ENCODE data around the gene TNFRSF21.
A peak's percentile ranks its signal among the peaks of the same experiment; 100 is the strongest.
"Not testable (repeated sequence)": the region's sequence is repeated elsewhere in the genome, so short reads cannot be mapped to it uniquely, and the experiment has no call there.

The TNFRSF21 gene

DNA sequence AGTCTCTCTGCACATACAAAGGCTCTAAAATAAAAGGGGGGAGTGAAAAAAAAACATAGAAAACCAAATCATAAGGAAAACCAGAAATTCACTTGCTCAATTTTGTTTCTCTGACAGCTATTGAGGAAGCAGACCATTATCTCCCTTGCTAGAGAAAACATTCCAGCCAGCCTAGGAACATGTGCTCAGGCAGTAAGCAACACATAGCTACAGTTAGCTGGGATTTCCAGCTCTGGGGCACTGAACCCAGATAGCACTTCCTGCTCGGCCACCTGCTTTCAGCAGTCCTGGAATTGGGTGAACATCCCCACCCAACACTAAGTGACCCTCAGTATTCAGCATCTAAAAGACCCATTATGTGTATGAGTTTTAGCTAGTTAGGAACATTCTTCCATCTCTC lies 61.3 kb downstream of the TNFRSF21 start:
- DNase-seq: no peak

DNA sequence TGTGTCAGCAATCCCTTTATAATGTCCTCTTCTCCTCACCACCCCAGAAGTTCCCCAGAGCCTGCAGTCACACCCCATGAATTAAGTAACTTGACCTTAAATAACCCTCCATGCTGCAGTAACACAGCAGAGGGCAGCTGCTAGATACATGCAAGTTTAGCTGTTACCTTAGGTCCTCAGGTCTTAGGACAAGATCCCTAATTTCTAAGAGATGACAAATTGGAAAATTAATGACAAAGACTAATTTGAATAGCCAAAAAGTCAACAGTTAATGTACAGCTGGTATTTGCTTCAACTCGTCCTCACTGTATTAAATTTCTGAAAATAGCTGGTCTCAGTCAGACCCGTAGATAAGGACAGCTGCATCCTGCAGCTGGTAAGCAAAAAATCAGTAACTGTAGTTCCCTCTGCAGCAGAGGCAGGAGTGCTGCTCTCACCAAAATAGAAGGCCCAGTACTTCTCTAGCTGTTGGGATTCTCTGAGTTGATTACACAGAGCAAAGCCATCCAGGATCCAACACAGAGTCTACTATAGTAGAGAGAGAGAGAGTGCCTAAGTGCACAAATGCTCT lies 62.4 kb downstream of the TNFRSF21 start:
- DNase-seq: peak; percentile 69 to 73 (median 73)

- no peak for DNase-seq
These were observed 63.2 kb downstream of the TNFRSF21 start for GRCh38 chr6:47246551-47246950.

- DNase-seq: peak; percentile 34 to 58 (median 42)
These were observed 63.8 kb downstream of the TNFRSF21 start for GRCh38 chr6:47245745-47246371.

DNA sequence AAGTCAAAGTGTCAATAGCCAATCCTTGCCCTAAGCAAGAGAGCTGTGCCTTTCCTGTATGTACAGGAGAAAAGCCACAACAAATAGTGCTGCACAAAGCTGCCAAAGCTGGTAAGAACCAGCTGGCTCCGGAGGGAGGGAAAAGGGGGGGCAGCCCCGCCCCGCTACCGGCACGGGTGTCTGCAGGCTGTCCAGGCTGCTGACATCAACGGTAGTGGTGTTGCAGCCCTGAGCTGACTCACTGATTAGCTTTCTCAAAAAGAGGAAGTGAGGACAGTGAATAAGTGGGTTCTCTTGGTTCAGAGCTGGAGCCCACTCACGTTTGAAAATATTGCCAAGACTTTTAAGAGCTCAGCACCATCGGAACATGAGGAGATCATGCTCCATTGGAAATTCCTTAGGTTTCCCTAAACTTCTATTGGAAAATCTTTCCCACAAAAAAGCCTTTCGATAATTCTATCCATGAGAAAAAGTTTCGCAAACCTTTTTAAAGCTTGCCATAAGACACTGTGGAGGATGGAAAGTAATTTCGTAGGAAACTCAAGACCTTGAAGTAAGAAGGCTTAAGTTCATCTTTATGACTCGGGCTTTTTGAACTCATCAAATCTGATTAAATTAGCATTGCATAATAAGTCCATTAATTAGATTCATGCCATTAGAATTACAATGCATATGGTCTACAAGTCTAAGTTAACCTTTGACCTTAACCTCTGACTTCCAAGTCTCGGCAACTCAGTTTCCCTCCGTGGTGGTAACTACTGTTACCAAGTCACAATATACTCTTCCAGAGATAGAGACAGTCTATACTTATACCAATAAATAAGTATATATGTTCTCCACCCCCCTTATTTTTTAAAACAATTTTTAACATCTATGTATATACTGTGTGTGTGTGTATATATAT lies 67.0 kb downstream of the TNFRSF21 start:
- DNase-seq: peak; percentile 93 to 96 (median 95)

DNA sequence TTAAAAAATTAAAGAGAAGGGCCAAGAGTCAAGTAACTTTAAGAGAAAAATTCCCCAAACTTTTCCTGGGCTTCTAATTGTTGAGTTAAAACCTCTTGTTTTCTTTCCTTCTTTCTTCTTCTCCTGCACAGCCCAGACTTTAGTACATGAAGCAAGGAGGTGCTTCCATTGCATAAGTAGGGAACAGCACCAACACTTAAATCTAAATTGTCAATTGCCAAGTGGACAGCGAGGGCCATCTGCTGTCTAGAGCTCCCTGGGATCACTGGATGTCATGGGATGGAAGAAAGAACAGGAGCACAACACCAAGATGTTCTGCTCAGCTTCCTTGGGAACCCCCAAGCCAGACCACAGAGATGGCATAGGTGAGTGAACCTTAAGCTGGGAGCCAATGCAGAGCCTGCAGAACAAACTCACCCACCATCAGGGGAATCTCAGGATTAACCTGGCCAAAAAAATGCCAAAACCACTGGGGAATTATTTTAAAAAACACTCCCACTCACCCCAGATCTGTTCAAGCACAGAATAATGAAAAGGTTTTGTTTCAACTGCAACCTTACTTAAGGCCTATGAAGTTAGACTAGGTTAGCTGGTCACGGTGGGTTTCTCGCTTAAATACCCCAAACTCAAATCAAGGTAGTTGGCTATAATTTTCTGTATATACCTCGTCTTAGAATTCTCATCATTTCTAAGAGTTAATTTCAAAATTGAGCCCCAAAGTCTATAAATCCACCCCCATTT lies 67.8 kb downstream of the TNFRSF21 start:
- DNase-seq: peak; percentile 14 to 28 (median 20)

- DNase-seq: no peak
These were observed 69.3 kb downstream of the TNFRSF21 start for GRCh38 chr6:47240277-47240890.

DNA sequence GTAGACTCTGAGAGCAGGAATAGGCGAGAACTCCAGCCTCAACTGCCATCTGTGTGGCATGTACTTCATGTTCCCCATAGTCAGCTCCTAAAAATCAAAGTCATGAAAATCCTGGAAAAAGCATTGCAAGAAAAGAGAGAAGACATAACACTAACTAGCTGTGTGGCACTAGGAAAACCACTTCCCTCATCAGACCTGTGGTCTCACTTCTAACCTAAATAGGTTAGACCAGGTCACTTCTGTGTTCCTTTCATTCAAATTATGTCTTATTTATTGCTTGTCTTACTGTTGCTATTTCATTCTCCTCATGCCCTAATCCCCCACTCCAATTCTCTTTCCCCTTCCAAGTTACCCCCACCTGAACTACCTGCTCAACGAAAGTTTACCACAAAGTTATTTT lies 70.2 kb downstream of the TNFRSF21 start:
- DNase-seq: no peak

DNA sequence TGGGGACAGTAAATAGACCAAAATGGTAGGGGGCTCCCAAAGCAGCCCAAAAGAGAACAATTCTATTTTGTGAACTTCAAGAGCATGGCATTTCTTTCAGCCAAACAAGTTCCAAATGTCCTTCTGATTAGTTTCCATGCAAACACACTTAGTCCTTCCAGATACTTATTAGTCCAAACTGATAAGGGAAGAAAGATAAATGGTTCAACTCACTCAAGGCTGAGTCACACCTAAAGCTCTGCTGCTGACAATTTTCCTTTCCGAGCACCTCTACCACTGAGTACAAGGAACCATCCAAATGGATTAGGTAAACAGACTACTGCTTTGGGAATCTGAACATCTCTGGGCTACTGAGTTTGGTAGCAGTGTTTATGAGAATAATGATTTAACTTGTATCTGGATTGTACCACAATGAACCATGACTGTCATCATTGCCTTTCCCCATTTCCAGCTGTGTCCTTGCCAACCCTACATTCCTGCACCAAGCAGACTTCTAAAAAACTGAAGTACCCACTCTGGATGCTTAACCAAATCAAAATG lies 71.2 kb downstream of the TNFRSF21 start:
- no peak for DNase-seq

GRCh38 chr6:47237196-47237595 lies 72.5 kb downstream of the TNFRSF21 start:
- peak in 2 of 3 donors; percentile 58 for DNase-seq

- DNase-seq: peak; percentile 52 to 62 (median 55)
These were observed 73.5 kb downstream of the TNFRSF21 start for GRCh38 chr6:47235964-47236760.

DNA sequence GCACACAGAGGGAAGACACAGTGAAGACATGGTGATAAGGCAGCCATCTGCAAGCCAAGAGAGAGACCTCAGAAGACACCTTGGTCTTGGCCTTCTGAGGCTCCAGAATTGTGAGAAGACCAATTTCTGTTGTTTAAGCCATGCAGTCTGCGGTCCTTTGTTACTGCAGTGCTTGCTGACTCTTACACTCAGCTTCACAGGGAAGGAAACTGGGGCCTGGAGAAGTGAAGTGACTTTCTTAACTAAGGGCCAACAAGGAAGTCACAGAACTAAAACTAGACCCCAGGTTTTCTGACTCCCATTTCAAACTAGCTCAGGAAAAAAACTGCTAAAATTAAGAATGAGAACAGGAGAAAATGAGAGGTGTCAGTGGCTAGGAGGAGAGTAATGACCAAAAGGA lies 74.3 kb downstream of the TNFRSF21 start:
- DNase-seq: peak in 2 of 3 donors; percentile 30 to 37

DNA sequence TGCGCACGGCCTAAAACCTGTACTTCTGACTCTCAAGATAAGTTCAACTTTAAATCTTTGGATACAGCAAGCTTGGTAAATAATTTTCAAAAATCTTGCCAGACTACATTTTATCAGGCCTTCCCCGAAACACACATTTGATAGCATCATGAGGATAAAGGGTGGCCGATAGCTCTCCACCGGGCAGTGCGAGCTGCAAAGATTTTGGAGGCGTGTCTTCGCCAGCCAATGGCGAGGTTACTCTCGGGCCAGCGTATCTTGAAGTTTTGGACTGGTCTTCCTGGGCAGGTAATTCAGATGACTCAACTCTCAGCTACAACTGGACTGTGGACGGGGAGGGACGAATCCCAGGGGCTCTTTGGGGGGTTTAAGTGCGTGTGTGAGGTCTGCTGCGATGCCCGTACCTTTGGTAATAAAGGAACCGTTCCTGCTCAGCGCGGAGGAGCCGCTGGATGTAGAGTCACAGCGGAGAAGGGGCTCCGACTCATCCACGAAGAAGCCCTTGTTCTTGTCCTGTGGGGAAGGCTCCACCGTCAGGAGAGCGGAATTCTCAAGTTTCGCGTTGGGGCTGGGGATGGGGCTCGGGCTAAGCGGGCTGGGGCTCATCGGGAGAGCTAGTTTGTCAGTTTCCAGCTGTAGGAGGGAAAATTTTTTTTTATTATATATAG lies 75.3 kb downstream of the TNFRSF21 start:
- DNase-seq: no peak

GRCh38 chr6:47231151-47231550 lies 78.6 kb downstream of the TNFRSF21 start:
- peak in 2 of 3 donors; percentile 25 to 31 for DNase-seq

DNA sequence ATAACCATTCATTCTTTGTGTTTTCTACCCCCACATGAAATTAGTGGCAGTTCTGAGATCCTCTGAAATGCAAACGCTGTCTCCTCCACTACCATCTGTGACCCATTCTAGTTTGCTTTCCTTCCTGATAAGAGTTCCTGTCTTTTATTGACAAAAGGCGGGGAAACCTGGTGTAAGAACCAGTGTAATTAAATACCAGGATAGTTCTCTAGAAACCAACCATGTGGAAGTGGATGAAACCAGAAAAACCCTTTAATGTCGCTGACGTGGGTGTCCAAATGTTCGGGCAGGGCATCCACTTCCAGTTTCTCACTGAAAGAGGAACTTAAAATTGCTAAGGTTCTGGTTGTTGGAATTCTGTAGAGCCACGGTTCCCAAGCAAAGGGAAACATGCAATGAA lies 79.1 kb downstream of the TNFRSF21 start:
- peak; percentile 78 to 90 (median 79) for DNase-seq

DNA sequence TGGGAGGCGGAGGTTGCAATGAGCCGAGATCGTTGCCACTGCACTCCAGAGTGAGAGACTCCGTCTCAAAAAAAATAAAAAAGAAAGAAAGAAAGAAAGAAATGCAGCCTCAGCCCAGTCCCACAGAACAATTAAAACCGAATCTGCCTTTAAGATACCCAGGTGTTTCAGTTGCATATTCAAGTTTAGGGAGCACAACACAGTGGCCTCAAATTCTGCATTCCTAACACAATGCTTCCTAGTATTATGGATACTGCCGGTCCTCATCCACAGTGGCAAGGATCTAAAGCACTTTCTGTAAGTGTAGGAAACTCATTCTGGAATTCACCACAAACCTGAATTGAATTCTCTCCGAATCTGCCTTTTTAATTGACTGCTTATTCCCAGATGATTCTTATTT lies 80.5 kb downstream of the TNFRSF21 start:
- DNase-seq: no peak

- not testable (repeated sequence) for DNase-seq
These were observed 81.6 kb downstream of the TNFRSF21 start for GRCh38 chr6:47228093-47228492.

DNA sequence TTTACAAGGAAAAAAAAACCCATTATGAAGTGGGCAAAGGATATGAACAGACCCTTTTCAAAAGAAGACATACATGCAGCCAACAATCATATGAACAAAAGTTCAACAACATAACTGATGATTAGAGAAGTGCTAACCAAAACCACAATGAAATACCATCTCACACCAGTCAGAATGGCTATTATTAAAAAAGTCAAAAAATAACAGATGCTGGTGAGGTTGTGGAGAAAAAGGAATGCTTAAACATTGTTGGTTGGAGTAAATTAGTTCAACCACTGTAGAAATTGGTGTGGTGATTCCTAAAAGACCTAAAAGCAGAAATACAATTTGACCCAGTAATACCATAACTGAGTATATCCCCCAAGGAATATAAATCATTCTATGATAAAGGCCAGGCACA lies 86.5 kb downstream of the TNFRSF21 start:
- not testable (repeated sequence) for DNase-seq

DNA sequence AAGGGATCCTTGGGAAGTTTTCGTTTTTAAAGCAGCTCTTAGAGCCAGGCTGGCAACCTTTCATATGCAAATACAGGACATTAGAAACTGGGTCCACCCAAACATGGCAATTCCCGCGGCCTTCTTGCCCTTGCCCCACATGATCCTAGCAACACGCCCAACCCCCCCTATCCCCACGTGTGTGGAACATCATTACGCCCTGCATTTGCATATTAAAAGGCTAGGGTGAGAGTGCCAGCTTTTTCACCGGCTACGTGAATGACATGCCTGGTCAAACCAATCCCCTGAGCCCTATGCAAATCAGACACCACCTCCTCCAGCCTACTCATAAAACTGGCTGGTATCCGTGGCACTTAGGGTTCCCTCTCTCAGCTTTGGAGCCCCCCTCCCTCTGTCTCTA lies 88.1 kb downstream of the TNFRSF21 start:
- no peak for DNase-seq

GRCh38 chr6:47209632-47210031 lies 100.1 kb downstream of the TNFRSF21 start:
- DNase-seq: no peak

- DNase-seq: no peak
These were observed 102.4 kb downstream of the TNFRSF21 start for GRCh38 chr6:47207261-47207660.

All from suppressor macrophage treated with lipopolysaccharide for 1 hour (primary cell).